Panc1 (cell line): ENCODE results near the gene FAM90A26.
"Not testable (repeated sequence)": the region's sequence is repeated elsewhere in the genome, so short reads cannot be mapped to it uniquely, and the experiment has no call there.

Source experiments
- POLR2AphosphoS5 ChIP-seq: IDR thresholded peaks from 2 replicates; pipeline ENCODE4 v1.6.1; 2012; ENCODE audit warnings: mild to moderate bottlenecking, low read depth, low read length, moderate library complexity
- SIN3A ChIP-seq: IDR thresholded peaks from 2 replicates; pipeline ENCODE4 v1.6.1; 2012; ENCODE audit warnings: low read depth, mild to moderate bottlenecking, low read length, moderate library complexity, borderline replicate concordance; ENCODE audit not compliant: insufficient read depth
- TCF7L2 ChIP-seq: IDR thresholded peaks from 2 replicates; pipeline ENCODE4 v1.6.1; 2011; ENCODE audit warnings: mild to moderate bottlenecking, low read depth, low read length, inconsistent platforms
- TF ChIP-seq, protein P1 (sequence below): fragments of 450-650 bp; IDR thresholded peaks from 2 replicates; pipeline ENCODE4 v1.5.1; 2017; ENCODE audit warnings: mild to moderate bottlenecking
- TF ChIP-seq, protein P2 (sequence below), 2 experiments: IDR thresholded peaks; 2 replicates each; pipeline ENCODE4 v1.6.1; 2011 to 2012; ENCODE audit warnings: low read depth in 2 of 2, control low read depth in 1 of 2, low read length in 1 of 2, mild to moderate bottlenecking in 1 of 2, moderate library complexity in 1 of 2; ENCODE audit not compliant: insufficient read depth in 1 of 2

DNA sequence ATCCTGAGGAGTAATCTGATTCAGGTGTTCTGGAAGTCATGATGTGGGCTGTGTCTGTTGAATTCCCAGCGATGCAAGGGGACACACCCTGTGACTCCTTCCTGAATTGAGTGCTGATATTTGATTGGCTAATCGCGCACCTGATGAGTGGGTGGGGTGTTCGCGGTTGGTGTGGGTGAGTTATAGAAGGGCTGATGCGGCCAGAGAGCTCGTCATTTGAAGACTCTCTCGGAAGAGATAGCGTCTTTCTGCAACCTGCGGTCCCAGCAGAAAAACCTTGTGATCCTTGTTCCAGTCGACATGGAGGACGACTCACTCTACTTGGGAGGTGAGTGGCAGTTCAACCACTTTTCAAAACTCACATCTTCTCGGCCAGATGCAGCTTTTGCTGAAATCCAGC lies 40.1 kb downstream of the FAM90A26 start, which contains the start of gene USP17L10:
- TF ChIP-seq, protein P1, sequence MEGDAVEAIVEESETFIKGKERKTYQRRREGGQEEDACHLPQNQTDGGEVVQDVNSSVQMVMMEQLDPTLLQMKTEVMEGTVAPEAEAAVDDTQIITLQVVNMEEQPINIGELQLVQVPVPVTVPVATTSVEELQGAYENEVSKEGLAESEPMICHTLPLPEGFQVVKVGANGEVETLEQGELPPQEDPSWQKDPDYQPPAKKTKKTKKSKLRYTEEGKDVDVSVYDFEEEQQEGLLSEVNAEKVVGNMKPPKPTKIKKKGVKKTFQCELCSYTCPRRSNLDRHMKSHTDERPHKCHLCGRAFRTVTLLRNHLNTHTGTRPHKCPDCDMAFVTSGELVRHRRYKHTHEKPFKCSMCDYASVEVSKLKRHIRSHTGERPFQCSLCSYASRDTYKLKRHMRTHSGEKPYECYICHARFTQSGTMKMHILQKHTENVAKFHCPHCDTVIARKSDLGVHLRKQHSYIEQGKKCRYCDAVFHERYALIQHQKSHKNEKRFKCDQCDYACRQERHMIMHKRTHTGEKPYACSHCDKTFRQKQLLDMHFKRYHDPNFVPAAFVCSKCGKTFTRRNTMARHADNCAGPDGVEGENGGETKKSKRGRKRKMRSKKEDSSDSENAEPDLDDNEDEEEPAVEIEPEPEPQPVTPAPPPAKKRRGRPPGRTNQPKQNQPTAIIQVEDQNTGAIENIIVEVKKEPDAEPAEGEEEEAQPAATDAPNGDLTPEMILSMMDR = not testable (repeated sequence)
- TF ChIP-seq POLR2AphosphoS5, SIN3A, TCF7L2: not testable (repeated sequence)
- TF ChIP-seq, protein P2, sequence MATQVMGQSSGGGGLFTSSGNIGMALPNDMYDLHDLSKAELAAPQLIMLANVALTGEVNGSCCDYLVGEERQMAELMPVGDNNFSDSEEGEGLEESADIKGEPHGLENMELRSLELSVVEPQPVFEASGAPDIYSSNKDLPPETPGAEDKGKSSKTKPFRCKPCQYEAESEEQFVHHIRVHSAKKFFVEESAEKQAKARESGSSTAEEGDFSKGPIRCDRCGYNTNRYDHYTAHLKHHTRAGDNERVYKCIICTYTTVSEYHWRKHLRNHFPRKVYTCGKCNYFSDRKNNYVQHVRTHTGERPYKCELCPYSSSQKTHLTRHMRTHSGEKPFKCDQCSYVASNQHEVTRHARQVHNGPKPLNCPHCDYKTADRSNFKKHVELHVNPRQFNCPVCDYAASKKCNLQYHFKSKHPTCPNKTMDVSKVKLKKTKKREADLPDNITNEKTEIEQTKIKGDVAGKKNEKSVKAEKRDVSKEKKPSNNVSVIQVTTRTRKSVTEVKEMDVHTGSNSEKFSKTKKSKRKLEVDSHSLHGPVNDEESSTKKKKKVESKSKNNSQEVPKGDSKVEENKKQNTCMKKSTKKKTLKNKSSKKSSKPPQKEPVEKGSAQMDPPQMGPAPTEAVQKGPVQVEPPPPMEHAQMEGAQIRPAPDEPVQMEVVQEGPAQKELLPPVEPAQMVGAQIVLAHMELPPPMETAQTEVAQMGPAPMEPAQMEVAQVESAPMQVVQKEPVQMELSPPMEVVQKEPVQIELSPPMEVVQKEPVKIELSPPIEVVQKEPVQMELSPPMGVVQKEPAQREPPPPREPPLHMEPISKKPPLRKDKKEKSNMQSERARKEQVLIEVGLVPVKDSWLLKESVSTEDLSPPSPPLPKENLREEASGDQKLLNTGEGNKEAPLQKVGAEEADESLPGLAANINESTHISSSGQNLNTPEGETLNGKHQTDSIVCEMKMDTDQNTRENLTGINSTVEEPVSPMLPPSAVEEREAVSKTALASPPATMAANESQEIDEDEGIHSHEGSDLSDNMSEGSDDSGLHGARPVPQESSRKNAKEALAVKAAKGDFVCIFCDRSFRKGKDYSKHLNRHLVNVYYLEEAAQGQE (IDR thresholded peaks at IDR 0.05; ENCODE audit: insufficient read depth in 1 of 2, low read depth in 2 of 2, low read length in 1 of 2) = not testable (repeated sequence)
